COLO668 (cell line): ENCODE data around the gene VANGL2.

Experiments used
- DNase-seq: peaks from one replicate; lab custom pipeline; 2025; ENCODE audit not compliant: unreplicated experiment; lab: John Stamatoyannopoulos, UW

VANGL2 gene

GRCh38 chr1:160400223-160400645 is at the start of gene VANGL2:
Gene VANGL2 (plus strand): TSS chr1:160400564. CDS start chr1:160415838, 15,274 bp downstream.
- peak; percentile 36 for DNase-seq

GRCh38 chr1:160351629-160352028 is 48.7 kb upstream of the VANGL2 start:
- no peak for DNase-seq

- no peak for DNase-seq
These were observed 47.8 kb upstream of the VANGL2 start for GRCh38 chr1:160352555-160352954.

GRCh38 chr1:160353223-160353622 is 47.1 kb upstream of the VANGL2 start:
- DNase-seq: no peak

- no peak for DNase-seq
These were observed 45.9 kb upstream of the VANGL2 start for GRCh38 chr1:160354388-160354985.

GRCh38 chr1:160357286-160358002 is 42.9 kb upstream of the VANGL2 start:
- DNase-seq: no peak

GRCh38 chr1:160358073-160358472 is 42.3 kb upstream of the VANGL2 start:
- no peak for DNase-seq

- no peak for DNase-seq
These were observed 40.7 kb upstream of the VANGL2 start for GRCh38 chr1:160359559-160360226.

- no peak for DNase-seq
These were observed 40.1 kb upstream of the VANGL2 start for GRCh38 chr1:160360227-160360695.

GRCh38 chr1:160361199-160361598 is 39.2 kb upstream of the VANGL2 start:
- DNase-seq: no peak

GRCh38 chr1:160361814-160362167 is 38.6 kb upstream of the VANGL2 start:
- no peak for DNase-seq

GRCh38 chr1:160362168-160362957 is 38.0 kb upstream of the VANGL2 start:
- DNase-seq: no peak

- no peak for DNase-seq
These were observed 37.4 kb upstream of the VANGL2 start for GRCh38 chr1:160363010-160363409.

- DNase-seq: no peak
These were observed 36.2 kb upstream of the VANGL2 start for GRCh38 chr1:160363951-160364735.

GRCh38 chr1:160365325-160365724 is 35.0 kb upstream of the VANGL2 start:
- DNase-seq: no peak

GRCh38 chr1:160366731-160367515 is 33.4 kb upstream of the VANGL2 start, which contains the start of gene NHLH1:
Gene NHLH1 (plus strand): TSS chr1:160367071. CDS start chr1:160370732, 3,661 bp downstream.
- no peak for DNase-seq

- DNase-seq: no peak
These were observed 32.9 kb upstream of the VANGL2 start for GRCh38 chr1:160367516-160367900.

GRCh38 chr1:160367934-160368923 is 32.1 kb upstream of the VANGL2 start:
- no peak for DNase-seq
